Measurements from ENCODE around the gene CHTOP. TPM values are rescaled to one million over a fixed set of nuclear protein-coding genes. Genes with fewer than 3 reads are reported as not detected.
"Not testable (repeated sequence)": the region's sequence is repeated elsewhere in the genome, so short reads cannot be mapped to it uniquely, and the experiment has no call there.

Gene CHTOP
- total RNA-seq, 1 donor from 2014 or later = 72.1 TPM

DNA sequence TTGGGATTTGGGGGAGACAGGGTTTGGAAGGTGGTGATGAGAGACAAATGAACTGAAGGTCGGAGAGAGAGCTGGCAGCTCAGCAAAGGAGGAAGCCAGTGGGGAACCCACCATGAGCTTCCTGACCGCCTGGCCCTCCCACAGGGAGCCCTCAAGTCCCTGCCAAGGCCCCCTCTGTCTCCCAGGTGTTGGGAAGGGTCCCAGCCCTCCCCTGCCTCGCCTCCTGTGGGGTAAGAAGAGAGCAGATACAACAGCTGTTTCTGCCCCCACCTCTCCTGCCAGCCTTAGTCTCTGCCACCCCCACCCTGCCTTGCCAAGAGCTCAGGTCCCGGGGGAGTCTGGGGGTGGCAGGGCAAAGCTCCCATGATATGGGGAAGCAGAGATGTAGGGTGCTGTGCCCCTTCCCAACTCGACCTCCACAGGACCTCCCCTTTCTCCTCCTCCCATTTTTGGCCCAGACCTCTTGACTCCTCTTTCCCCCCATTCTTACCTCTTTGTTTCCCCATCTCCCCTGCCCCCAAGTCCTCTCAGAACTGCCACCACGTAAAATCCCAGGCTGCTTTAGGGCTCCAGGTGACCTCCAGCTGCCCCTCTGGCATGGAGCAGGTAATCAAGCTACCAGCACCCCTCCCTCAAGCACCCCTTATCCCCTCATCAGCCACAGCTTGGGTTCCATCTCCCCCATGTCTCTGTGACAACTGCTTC, 5.1 kb upstream of the CHTOP start:
- intact Hi-C loops (cut with DNase I) = loop anchor here (2.0 kb wide), 1 partner anchor 16 kb away; the partner anchor contains the start of gene S100A16
- ATAC-seq (no peak), DNase-seq (ENCODE audit: missing footprints) (no peak)

DNA sequence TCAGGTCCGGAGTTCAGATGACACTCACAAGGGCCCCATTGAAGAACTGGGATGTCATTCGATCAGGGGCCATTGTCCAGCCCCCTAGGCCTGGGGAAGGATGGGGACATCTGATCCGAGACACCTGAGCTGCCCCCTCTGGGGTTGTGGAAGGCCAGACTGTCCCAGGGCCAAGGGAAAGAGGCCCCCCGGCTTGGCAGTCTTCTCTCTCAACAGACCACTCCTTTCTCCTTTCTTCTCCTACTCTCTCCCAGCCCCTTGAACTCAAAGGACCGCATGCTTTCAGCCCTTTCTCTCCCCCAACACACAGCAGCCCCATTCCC, 4.6 kb upstream of the CHTOP start:
- DNase-seq (ENCODE audit: missing footprints) (no peak), ATAC-seq (no peak)
- intact Hi-C loops (cut with DNase I) = loop anchor here (2.0 kb wide), 1 partner anchor 17 kb away; the partner anchor contains the start of gene S100A16

DNA sequence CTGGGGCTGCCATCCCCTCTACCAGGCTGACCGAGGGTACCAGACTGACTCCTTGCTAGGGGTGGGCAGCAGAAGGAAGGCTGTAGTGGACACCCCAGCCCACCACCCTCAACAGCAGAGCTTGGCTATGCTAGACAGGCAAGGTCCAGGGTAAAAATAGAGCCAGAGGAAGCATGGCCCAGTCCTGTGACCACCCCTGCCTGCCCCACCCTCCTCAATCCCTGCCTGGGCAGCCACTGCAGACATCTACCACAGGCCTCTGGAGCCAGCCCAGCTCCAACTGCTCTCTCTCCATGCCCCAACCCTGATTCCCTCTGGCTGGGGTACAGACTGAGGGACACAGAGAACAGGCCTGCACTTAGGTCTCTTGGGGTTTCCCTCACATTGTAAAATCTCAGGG, 3.9 kb upstream of the CHTOP start:
- ATAC-seq (peak; percentile 39), DNase-seq (ENCODE audit: missing footprints) (peak; percentile 71)
- intact Hi-C loops (cut with DNase I) = loop anchor here (2.0 to 5.0 kb wide), 2 partner anchors 17 to 63 kb away; partner anchors contain the start of genes S100A16 and S100A2

DNA sequence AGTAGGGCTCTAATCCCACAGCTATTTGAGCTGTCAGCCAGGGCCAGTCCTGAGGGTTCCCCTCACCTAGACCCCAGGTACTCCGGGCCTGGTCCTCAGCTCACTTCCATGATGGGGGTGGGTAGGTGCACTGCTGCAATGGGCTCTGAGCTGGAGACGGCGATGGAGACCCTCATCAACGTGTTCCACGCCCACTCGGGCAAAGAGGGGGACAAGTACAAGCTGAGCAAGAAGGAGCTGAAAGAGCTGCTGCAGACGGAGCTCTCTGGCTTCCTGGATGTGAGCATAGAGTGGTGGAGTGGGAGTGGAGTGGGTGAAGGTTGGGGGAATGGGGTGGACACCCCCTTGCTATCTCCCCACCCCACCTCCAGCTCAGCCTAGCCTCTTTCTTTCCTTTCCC, 3.5 kb upstream of the CHTOP start:
- no peak for ATAC-seq
- intact Hi-C loops (cut with DNase I) = loop anchor here (5.0 kb wide), 1 partner anchor 63 kb away; the partner anchor contains the start of gene S100A2
- DNase-seq (ENCODE audit: missing footprints) = peak; percentile 58

DNA sequence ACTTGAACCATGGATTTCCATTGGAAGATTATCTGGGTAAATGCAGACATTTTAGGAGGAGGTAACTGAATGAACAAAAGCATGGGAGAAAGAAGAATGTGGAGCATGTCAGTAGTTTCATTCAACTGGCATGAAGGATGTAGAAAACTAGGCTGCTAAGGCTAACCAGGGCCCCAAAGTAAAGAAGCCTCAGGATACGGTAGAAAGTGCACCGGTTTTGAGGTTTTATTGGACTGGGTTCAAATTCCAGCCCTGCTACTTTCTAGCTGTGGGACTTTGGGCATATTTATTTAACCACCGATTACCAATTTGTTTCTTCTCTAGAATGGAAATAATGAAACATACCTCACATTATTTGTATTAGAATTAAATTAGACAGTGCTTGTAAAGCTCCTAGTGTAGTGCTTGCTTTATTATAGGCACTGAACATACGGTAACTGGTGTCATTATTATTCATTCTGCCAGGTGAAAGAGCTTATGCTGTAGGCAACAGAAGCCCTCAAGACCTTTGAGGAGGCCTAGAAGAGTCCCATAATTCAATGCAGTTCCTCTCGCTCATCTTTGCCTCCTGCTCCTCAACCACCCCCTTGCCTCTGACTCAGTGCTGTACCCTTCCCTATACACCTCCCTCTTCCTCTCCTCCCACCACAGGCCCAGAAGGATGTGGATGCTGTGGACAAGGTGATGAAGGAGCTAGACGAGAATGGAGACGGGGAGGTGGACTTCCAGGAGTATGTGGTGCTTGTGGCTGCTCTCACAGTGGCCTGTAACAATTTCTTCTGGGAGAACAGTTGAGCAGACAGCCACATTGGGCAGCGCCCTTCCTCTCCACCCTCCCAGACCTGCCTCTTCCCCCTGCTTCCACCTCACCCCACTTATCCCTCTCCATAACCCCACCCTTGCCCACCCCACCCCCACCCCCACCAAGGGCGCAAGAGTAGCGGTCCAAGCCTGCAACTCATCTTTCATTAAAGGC, 2.5 kb upstream of the CHTOP start:
- ATAC-seq (no peak), DNase-seq (ENCODE audit: missing footprints) (no peak)
- intact Hi-C loops (cut with DNase I) = loop anchor here (5.0 kb wide), 1 partner anchor 64 kb away; the partner anchor contains the start of gene S100A2

DNA sequence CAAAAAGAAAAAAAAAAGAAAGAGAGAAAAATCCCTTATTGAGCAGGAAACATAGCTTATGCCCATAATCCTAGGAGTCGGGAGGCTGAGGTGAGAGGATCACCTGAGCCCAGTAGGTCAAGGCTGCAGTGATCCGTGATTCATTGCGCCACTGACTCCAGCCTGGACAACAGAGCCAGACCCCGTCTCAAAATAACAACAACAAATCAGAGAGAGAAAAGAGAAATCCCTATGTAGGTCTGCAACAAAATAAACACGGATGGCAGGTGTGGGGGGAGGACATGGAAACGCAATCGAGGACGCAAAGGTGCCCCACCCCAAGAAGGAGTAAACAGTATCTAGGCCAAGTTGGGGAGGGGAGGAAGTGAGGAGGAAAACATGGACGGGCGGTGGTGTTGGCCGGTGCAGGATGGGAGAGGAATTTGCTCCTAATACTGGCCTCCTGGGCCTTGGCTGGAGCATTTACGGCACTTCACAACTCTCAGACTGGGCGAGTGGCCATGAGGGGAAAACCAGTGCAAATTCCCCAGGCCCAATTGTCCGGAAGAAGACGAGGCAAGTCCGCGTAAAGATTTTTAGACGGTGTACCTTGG, 609 bp upstream of the CHTOP start:
- intact Hi-C loops (cut with DNase I) = loop anchor here (5.0 kb wide), 1 partner anchor 66 kb away; the partner anchor contains the start of gene S100A2
- ATAC-seq = peak; percentile 47
- DNase-seq (ENCODE audit: missing footprints) = no peak

DNA sequence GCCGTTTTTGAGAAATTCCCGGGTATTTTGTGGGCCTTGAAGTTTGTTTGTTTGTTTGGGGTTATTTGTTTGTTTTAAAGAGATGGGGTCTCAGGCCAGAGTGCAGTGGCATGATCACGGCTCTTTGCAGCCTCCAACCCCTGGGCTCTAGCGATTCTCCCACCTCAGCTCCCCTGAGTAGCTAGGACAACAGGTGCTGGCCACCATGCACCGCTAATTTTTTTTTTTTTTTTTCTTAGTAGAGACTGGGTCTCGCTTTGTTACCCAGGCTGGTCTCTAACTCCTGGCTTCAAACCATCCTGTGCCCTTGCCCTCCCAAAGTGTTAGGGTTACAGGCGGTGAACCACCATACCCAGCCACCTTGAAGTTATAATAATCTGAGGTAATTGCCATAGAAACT, 2.0 kb downstream of the CHTOP start:
- intact Hi-C loops (cut with DNase I) = loop anchor here (2.0 kb wide), 1 partner anchor 35 kb away; the partner anchor contains the start of gene ILF2
- DNase-seq (ENCODE audit: missing footprints) (no peak), ATAC-seq (no peak)

DNA sequence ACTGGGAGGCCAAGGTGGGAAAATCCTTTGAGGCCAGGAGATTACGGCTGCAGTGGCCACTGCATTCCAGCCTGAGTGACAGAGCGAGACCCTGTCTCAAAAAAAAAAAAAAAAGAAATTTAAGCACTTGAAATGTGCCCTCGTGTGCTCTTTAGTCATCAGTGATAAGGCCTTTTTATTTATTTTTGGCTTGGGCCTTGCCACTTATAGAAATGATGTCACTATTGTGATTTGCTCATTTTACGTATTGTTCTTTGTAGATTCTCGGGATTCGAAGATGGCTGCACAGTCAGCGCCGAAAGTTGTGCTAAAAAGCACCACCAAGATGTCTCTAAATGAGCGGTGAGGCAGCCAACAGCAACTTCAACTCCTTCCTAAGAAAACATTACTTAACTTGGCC, 2.4 kb downstream of the CHTOP start:
- intact Hi-C loops (cut with DNase I) = no loop called here
- ATAC-seq = no peak
- no peak for DNase-seq (ENCODE audit: missing footprints)

DNA sequence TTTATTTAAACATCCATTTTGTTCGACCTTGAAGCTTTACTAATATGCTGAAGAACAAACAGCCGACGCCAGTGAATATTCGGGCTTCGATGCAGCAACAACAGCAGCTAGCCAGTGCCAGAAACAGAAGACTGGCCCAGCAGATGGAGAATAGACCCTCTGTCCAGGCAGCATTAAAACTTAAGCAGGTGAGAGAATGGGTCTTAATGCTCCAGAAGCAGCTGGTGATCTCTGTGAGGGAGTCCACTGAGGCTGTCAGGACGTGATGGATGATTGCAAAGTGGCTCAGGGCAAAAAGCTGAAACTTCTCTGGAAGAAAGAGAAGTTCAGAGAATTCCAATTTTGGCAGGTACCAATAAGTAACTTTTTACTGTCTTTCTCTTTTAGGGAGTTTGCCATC, 4.4 kb downstream of the CHTOP start:
- DNase-seq (ENCODE audit: missing footprints) (no peak), ATAC-seq (no peak)
- intact Hi-C loops (cut with DNase I) = no loop called here

DNA sequence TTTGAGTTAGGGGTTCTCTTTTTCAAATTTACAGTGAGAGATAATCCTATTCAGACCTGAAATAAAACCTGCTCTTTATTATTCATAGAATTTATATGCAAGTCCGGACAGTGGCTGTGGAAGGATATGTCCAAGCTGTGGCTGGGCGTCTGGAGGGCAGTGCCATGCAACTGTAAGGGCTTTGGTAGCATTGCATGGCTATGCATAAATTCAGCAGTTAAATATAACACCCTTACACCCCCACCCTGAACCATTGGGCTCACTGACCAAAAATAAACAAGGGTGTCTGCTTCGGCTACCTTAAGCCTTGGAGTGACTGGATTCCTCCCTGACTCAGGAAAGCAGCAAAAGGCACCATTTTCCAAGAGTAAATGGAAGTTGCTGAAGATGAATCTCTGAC, 5.4 kb downstream of the CHTOP start:
- peak; percentile 67 for ATAC-seq
- intact Hi-C loops (cut with DNase I) = no loop called here

DNA sequence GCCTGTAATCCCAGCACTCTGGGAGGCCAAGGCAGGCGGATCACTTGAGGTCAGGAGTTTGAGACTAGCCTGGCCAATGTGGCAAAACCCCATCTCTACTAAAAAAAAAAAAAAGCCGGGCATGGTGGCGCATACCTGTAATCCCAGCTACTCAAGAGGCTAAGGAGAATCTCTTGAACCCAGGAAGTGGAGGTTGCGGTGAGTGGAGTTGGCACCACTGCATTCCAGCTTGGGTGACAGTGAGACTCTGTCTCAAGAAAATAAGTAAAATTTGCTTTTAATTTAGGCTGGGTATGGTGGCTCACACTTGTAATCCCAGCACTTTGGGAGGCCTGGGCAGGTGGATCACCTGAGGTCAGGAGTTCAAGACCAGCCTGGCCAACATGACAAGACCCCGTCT, 6.3 kb downstream of the CHTOP start:
- DNase-seq (ENCODE audit: missing footprints); ATAC-seq; intact Hi-C loops (cut with DNase I): not testable (repeated sequence)

More for the DNA sequence above, 5.4 kb downstream of the CHTOP start:
- DNase-seq (ENCODE audit: missing footprints) = no peak

DNA sequence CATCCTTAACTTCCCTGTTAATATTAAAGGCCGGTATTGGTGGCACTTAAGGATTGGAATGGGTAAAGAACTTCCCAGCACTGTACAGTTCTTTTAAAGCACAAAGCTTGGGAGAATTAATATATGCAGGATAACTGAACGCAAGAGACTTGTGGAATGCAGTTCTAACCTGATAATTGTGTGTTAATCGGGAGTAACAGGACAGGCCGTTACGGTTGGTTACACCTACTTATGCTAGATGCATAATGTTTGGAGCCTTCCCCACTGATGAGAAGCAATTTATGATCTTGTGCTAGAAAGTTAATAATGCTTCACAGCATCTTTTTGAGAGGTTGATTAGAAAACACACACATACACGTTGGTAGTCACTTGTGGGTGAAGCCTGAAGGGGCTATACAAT, 7.0 kb downstream of the CHTOP start:
- ATAC-seq (no peak), DNase-seq (ENCODE audit: missing footprints) (no peak)
- intact Hi-C loops (cut with DNase I) = no loop called here

DNA sequence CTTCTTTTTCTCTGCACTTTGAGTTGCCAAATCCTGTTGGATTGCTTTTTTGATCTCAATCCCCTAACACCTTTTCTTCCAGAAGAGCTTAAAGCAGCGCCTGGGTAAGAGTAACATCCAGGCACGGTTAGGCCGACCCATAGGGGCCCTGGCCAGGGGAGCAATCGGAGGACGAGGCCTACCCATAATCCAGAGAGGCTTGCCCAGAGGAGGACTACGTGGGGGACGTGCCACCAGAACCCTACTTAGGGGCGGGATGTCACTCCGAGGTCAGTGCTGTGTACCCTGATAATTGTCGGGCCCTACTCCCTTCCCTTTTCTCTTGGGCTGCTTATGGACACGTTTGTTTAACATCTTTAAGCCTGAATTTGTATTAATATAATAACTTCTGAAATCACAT, 8.3 kb downstream of the CHTOP start:
- ATAC-seq (no peak), DNase-seq (ENCODE audit: missing footprints) (no peak)
- intact Hi-C loops (cut with DNase I) = no loop called here

DNA sequence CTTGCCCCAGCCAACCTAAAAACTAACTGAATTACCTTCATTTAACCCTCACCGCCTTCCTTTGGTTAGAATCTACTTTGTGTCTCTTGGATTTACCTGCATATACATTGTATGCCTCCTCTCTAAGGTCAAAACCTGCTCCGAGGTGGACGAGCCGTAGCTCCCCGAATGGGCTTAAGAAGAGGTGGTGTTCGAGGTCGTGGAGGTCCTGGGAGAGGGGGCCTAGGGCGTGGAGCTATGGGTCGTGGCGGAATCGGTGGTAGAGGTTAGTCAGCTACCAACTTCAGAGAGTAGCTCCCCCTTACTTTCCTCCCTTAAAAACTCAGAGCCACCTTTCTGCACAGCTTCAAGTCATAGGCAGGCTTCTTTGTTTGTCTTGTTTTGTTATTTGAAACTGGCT, 9.2 kb downstream of the CHTOP start:
- DNase-seq (ENCODE audit: missing footprints) = no peak
- intact Hi-C loops (cut with DNase I) = no loop called here
- ATAC-seq = no peak

DNA sequence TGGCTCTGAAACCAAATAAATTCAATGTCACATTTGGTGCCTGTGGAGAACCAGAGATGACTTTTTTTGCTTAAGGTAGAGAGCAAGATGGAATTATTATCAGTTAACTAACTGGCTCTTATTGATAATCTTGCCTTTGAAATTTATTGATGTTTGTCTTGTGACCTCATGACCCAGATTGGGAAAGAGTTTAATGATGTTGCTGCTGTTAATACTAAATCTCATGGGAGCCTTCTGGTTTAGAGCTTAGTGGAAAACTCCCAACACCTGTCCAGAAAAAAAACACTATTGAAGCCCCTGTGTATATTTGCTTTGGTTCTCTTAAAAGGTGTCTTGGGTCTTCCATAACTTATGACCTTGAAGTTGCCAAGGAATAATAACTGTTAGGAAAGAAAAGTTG, 9.9 kb downstream of the CHTOP start:
- ATAC-seq (no peak), DNase-seq (ENCODE audit: missing footprints) (no peak)
- intact Hi-C loops (cut with DNase I) = no loop called here

DNA sequence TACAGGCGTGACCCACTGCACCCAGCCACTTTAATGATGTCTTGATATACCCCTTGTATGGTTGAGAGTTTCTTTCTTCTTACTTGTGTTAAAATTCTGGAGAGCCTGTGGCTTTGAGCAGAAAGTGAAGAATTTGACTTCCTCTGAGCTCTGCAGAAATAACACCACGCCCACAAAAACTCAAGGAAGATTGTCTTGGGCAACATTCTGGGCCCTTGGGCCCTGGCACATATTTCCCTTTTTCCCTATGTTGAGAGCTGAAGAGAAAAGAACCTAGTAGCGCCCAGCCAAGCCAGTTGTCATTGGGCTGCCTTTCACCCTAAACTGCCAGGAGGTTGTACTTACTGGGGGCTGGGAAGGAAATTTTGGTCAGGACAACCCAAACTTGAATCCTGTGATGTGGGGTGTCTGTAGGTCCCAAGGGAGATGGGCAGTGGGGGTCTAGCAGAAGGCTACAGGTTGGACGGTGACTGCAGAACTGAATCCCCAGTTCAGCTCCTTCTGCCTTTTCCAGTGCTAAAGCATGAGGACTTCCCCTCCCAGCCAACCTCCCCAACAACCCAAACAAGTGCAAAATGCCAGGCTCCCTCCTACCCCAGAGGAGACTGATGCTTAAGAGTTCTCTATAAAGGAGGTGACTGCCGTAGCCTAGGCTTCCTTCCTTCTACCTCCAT, 12.9 kb downstream of the CHTOP start:
- intact Hi-C loops (cut with DNase I) = no loop called here
- DNase-seq (ENCODE audit: missing footprints) (no peak), ATAC-seq (peak; percentile 10)

DNA sequence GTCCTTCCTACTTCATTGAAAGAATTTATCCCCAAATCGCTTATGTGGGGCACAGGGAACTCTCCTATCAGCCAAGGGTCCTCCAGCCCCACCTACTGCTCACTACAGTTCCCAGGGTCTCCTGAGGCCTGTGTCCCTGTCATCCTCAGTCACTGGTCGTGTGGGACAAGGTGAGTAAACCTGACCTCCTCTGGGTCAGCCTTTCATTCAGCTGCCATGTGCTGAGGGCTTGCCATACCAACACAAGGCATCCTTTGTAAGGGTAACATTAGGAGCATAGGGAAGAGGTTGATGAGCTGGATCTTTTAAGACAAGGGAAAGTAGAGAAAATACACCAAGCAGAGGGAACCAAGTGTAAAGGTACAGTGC, 13.5 kb downstream of the CHTOP start:
- peak; percentile 43 for ATAC-seq
- intact Hi-C loops (cut with DNase I) = no loop called here
- no peak for DNase-seq (ENCODE audit: missing footprints)

DNA sequence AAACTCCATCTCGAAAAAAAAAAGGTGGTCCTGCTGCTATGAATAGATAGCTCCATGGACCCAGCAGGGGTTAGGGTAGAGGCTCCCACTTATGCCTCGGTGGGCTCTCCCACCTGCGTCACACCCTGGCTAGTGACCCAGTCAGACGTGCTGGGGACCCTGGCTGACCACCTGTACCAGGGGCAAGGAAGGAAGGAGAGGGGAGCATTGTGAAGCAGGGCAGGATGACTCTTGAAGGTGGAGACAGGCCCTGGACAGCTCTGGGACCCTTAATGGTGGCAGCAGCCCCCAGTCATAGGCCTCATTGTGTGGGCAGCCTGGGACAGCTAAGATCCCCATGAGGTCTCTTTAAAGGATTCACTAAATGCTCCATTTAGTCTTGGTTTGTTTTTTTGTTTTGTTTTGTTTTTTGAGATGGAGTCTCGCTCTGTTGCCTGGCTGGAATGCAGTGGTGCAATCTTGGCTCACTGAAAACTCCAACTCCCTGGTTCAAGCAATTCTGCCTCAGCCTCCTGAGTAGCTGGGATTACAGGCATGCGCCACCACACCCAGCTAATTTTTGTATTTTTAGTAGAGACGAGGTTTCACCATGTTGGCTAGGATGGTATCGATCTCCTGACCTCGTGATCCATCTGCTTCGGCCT, 14.3 kb downstream of the CHTOP start:
- intact Hi-C loops (cut with DNase I) = no loop called here
- ATAC-seq = no peak

More for the DNA sequence above, 14.3 kb downstream of the CHTOP start:
- DNase-seq (ENCODE audit: missing footprints) = no peak
